NCI-H345 treated with DMSO at 0.1 percent for 48 hours (cell line): ENCODE data around the gene PTPN12.

ENCODE experiments used
- DNase-seq: peaks from one replicate; lab custom pipeline; 2025; ENCODE audit not compliant: unreplicated experiment; lab: John Stamatoyannopoulos, UW

PTPN12 gene

GRCh38 chr7:77662869-77663268 lies 125.8 kb downstream of the PTPN12 start:
- no peak for DNase-seq

- DNase-seq, result no peak
These were observed 127.6 kb downstream of the PTPN12 start for GRCh38 chr7:77664715-77665114.

GRCh38 chr7:77665161-77665560 lies 128.1 kb downstream of the PTPN12 start:
- no peak for DNase-seq

- DNase-seq, result no peak
These were observed 130.5 kb downstream of the PTPN12 start for GRCh38 chr7:77667459-77668086.

- no peak for DNase-seq
These were observed 137.8 kb downstream of the PTPN12 start for GRCh38 chr7:77674878-77675277.

GRCh38 chr7:77679608-77680007 lies 142.5 kb downstream of the PTPN12 start:
- DNase-seq, result no peak

GRCh38 chr7:77680266-77680665 lies 143.2 kb downstream of the PTPN12 start:
- DNase-seq, result no peak

GRCh38 chr7:77684030-77684429 lies 146.9 kb downstream of the PTPN12 start:
- DNase-seq, result no peak

GRCh38 chr7:77685233-77685632 lies 148.1 kb downstream of the PTPN12 start:
- peak; percentile 35 for DNase-seq

GRCh38 chr7:77687100-77687746 lies 150.1 kb downstream of the PTPN12 start:
- no peak for DNase-seq

GRCh38 chr7:77687747-77688144 lies 150.7 kb downstream of the PTPN12 start:
- DNase-seq, result no peak
